Uterus (tissue), 4 donors: ENCODE measurements around the gene MRGPRD. TPM values are rescaled to one million over a fixed set of nuclear protein-coding genes. Genes with fewer than 3 reads are reported as not detected.
A peak's percentile ranks its signal among the peaks of the same experiment; 100 is the strongest.

Experiments
- DNase-seq, 2 donors: peaks; one replicate each; pipeline ENCODE4 v3.0.0-alpha.2; 2019 to 2020
- H3K27ac ChIP-seq, 2 donors: fragments of 200-600 bp; sonication (generic); 1 replicate in 1 of 2; 2 replicates in 1 of 2; pipeline ENCODE4 v1.5.1; 2016 to 2018
- H3K27me3 ChIP-seq, 2 donors: fragments of 200-600 bp; sonication (generic); one replicate each; pipeline ENCODE4 v1.5.1; 2018 to 2019; ENCODE audit warnings: control low read depth in 1 of 2
- H3K36me3 ChIP-seq, 2 donors: fragments of 200-600 bp; sonication (generic); one replicate each; pipeline ENCODE4 v1.5.1; 2019; ENCODE audit warnings: control low read depth in 1 of 2
- H3K4me1 ChIP-seq, 2 donors: fragments of 200-600 bp; sonication (generic); one replicate each; pipeline ENCODE4 v1.5.1; 2018 to 2019; ENCODE audit warnings: control low read depth in 1 of 2
- H3K4me3 ChIP-seq, 2 donors: fragments of 200-600 bp; sonication (generic); 1 replicate in 1 of 2; 2 replicates in 1 of 2; pipeline ENCODE4 v1.5.1; 2018 to 2019; ENCODE audit warnings: mild to moderate bottlenecking in 1 of 2
- H3K9me3 ChIP-seq, 2 donors: fragments of 200-600 bp; sonication (generic); one replicate each; pipeline ENCODE4 v1.5.1; 2019; ENCODE audit warnings: control low read depth in 1 of 2
- POLR2A ChIP-seq, 2 donors: fragments of 450-650 bp; IDR thresholded peaks; one replicate each; pipeline ENCODE4 v1.6.1; 2016; ENCODE audit warnings: antibody characterized with exemption in 2 of 2, mild to moderate bottlenecking in 1 of 2, moderate library complexity in 1 of 2
- intact Hi-C: fragments of 100-400 bp; cut with DNase I; formaldehyde crosslinking; loops from one replicate; pipeline ENCODE4 v1.15.1; 2023; ENCODE audit warnings: low total_unique reads
- total RNA-seq, 4 donors: library from RNA; depleted of rRNA in 3 of 4; stranded (reverse); fragments of >200 nt in 3 of 4; gene quantifications; one replicate each; pipeline versions ENCODE4 v1.1.0 to v1.2.4, GENCODE V29; 2014 to 2023
- TF ChIP-seq, protein P1 (sequence below), 4 experiments: fragments of 200-600 bp in 2 of 4; fragments of 450-650 bp in 2 of 4; sonication (generic) in 2 of 4; IDR thresholded peaks; one replicate each; pipeline ENCODE4 v1.5.1; 2016 to 2019; ENCODE audit warnings: antibody characterized with exemption in 4 of 4, mild to moderate bottlenecking in 2 of 4, moderate library complexity in 1 of 4
- donor health status: DM: yes; HTN: yes; CAD: no.

The MRGPRD gene
- total RNA-seq, 4 donors from 2014 or later = 0.41 TPM; not detected in 3

DNA sequence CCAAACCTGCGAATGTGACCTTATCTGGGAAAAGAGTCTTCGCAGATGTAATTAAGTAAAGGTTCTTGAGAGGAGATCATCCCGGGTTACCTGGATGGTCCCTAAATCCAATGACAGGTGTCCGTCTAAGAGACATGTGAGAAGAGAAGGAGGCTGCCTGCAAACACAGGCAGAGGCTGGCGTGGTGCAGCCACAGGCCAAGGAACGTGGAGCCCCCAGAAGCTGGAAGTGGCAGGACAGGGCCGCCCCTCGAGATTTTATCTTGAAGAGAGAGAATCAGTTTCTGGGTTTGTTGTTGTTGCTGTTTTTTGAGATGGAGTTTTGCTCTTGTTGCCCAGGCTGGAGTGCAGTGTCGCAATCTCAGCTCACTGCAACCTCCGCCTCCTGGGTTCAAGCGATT is 33.6 kb downstream of the MRGPRD start:
- no peak for DNase-seq
- no peaks in the 10 kb centered on the region for H3K36me3 ChIP-seq
- H3K4me3 ChIP-seq = no peak overlapping the region
- intact Hi-C loops = no loop called here
- peaks cover 0 to 18% of the 10 kb centered on the region in 2 donors for H3K4me1 ChIP-seq
- no peaks in the 10 kb centered on the region for H3K27me3 ChIP-seq
- peak overlapping the region; percentile 81 to 96 for H3K27ac ChIP-seq
- TF ChIP-seq, protein P1, sequence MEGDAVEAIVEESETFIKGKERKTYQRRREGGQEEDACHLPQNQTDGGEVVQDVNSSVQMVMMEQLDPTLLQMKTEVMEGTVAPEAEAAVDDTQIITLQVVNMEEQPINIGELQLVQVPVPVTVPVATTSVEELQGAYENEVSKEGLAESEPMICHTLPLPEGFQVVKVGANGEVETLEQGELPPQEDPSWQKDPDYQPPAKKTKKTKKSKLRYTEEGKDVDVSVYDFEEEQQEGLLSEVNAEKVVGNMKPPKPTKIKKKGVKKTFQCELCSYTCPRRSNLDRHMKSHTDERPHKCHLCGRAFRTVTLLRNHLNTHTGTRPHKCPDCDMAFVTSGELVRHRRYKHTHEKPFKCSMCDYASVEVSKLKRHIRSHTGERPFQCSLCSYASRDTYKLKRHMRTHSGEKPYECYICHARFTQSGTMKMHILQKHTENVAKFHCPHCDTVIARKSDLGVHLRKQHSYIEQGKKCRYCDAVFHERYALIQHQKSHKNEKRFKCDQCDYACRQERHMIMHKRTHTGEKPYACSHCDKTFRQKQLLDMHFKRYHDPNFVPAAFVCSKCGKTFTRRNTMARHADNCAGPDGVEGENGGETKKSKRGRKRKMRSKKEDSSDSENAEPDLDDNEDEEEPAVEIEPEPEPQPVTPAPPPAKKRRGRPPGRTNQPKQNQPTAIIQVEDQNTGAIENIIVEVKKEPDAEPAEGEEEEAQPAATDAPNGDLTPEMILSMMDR (IDR thresholded peaks at IDR 0.05) = no peak
- TF ChIP-seq POLR2A (IDR thresholded peaks at IDR 0.05) = no peak
- no peaks in the 10 kb centered on the region for H3K9me3 ChIP-seq

- intact Hi-C loops = no loop called here
- Histone ChIP-seq H3K9me3 (no peaks in the 10 kb centered on the region), H3K27me3 (no peaks in the 10 kb centered on the region), H3K27ac (peak overlapping the region; percentile 81 to 96), H3K4me1 (peaks cover 0 to 20% of the 10 kb centered on the region in 2 donors), H3K4me3 (no peak overlapping the region), H3K36me3 (no peaks in the 10 kb centered on the region)
- peak; percentile 64 to 77 for DNase-seq
- TF ChIP-seq, protein P1 (IDR thresholded peaks at IDR 0.05) = no peak
- TF ChIP-seq POLR2A (IDR thresholded peaks at IDR 0.05) = no peak
Measured at GRCh38 chr11:68946416-68947090, 34.2 kb downstream of the MRGPRD start.

- Histone ChIP-seq H3K36me3 (no peaks in the 10 kb centered on the region), H3K27ac (peak overlapping the region; percentile 92 to 96), H3K4me3 (no peak overlapping the region), H3K27me3 (no peaks in the 10 kb centered on the region), H3K4me1 (peaks cover 0 to 20% of the 10 kb centered on the region in 2 donors), H3K9me3 (no peaks in the 10 kb centered on the region)
- peak; percentile 64 to 77 for DNase-seq
- TF ChIP-seq POLR2A (IDR thresholded peaks at IDR 0.05) = peak in 1 of 2 donors; percentile 23
- TF ChIP-seq, protein P1 (IDR thresholded peaks at IDR 0.05) = no peak
- intact Hi-C loops = no loop called here
Measured at GRCh38 chr11:68942751-68943271, 38.0 kb downstream of the MRGPRD start.

DNA sequence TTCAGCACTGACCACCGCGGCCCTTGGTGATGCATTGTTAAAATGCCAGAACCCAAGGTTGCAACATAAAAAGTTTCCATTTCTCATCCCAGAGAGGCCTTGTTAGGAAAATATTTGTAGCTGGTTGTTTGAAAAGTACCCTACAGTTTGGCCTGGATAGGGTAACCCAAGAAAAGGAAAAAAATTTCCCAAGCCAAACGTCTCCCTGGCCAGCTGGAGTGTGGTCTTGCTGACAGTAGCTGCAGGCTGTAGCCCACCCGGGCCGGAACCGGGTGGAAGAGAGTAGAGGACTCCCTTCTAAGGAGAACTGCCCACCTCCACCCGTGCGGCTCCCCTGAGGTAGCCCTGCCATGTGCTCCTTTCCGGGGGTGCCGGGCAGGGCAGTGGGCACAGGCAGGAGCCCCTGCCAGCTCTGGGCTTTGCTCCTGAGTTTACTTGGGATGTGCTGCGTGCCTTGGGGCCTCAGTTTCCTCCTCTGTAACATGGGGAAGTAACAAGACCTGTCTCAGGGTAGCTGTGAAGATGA is 38.6 kb downstream of the MRGPRD start:
- H3K36me3 ChIP-seq = no peaks in the 10 kb centered on the region
- no peak for DNase-seq
- intact Hi-C loops = no loop called here
- H3K9me3 ChIP-seq = no peaks in the 10 kb centered on the region
- TF ChIP-seq POLR2A (IDR thresholded peaks at IDR 0.05) = no peak
- TF ChIP-seq, protein P1 (IDR thresholded peaks at IDR 0.05) = no peak
- H3K4me1 ChIP-seq = peaks cover 0 to 20% of the 10 kb centered on the region in 2 donors
- no peaks in the 10 kb centered on the region for H3K27me3 ChIP-seq
- no peak overlapping the region for H3K4me3 ChIP-seq
- H3K27ac ChIP-seq = peak overlapping the region; percentile 92 to 96
